Measurements from ENCODE around the gene CACNB2. TPM values are rescaled to one million over a fixed set of nuclear protein-coding genes. Genes with fewer than 3 reads are reported as not detected.

The CACNB2 gene
- total and polyA plus RNA-seq, 2 experiments from 2014 or later, result 101 to 172 TPM

DNA sequence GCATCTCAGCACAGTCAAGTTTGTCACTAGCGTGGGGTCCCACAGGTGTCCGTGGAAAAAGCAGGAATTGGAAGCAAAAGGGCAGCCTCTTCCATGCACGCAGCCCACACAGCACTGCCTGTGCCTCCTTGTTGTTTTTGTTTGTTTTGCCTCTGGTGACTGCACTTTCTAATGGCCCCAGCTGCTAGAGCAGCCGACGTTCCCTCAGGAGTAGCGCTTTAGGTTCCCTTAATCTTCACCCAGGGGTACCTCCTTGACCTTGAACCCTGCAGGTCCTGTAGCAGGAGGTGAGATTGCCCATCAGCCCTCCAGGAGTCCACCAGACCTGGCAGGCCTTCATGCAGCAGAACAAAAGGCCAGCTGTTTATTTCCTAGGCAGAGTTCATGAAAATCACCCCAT is 210.1 kb downstream of the CACNB2 start:
- no peak for TF ChIP-seq CTCF (IDR thresholded peaks at IDR 0.05; ENCODE audit: low read depth, low read length)
- H3K27ac ChIP-seq, result peak overlapping the region; percentile 56
- no peaks in the 10 kb centered on the region for H3K36me3 ChIP-seq
- no peaks in the 10 kb centered on the region for H3K27me3 ChIP-seq
- DNase-seq (ENCODE audit: low read depth in 1 of 2, low spot score in 1 of 2), result no peak
- H3K9me3 ChIP-seq (ENCODE audit: low read depth), result no peaks in the 10 kb centered on the region
- H3K4me3 ChIP-seq, result no peak overlapping the region
- peaks cover 35% of the 10 kb centered on the region for H3K4me1 ChIP-seq (ENCODE audit: low read depth)

GRCh38 chr10:18351421-18351820 is 211.2 kb downstream of the CACNB2 start:
- Histone ChIP-seq H3K4me3 (no peak overlapping the region), H3K27me3 (no peaks in the 10 kb centered on the region)
- no peak for TF ChIP-seq CTCF (IDR thresholded peaks at IDR 0.05; ENCODE audit: low read depth, low read length)

DNA sequence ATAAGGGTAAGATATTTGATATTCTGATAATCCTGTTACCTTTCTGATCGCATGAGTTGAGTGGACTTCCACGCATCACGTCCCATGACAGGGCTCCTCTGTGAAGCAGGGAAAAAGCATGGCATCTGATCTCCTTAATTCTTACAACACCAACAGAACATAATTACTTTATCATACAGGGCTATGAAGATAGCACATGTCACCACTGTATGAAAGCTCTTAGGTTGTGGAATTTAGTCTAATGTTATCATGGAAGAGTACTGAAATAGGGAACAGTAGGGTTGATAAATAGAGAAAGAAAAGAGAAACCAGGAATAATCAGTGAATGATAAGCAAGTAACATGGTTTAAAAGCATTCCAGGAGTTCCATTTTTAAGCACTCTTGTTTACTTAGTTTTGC is 212.0 kb downstream of the CACNB2 start:
- Histone ChIP-seq H3K27ac (peak overlapping the region; percentile 62), H3K27me3 (no peaks in the 10 kb centered on the region), H3K9me3 (ENCODE audit: low read depth) (no peaks in the 10 kb centered on the region), H3K4me1 (ENCODE audit: low read depth) (peaks cover 35% of the 10 kb centered on the region), H3K4me3 (no peak overlapping the region), H3K36me3 (no peaks in the 10 kb centered on the region)
- no peak for TF ChIP-seq CTCF (IDR thresholded peaks at IDR 0.05; ENCODE audit: low read depth, low read length)
- DNase-seq (ENCODE audit: low read depth in 1 of 2, low spot score in 1 of 2), result no peak

More at GRCh38 chr10:18351421-18351820, 211.2 kb downstream of the CACNB2 start:
- Histone ChIP-seq H3K36me3 (no peaks in the 10 kb centered on the region), H3K4me1 (ENCODE audit: low read depth) (peaks cover 35% of the 10 kb centered on the region), H3K27ac (peak overlapping the region; percentile 62), H3K9me3 (ENCODE audit: low read depth) (no peaks in the 10 kb centered on the region)
- DNase-seq (ENCODE audit: low read depth in 1 of 2, low spot score in 1 of 2), result no peak

- Histone ChIP-seq H3K4me3 (no peak overlapping the region), H3K4me1 (ENCODE audit: low read depth) (no peaks in the 10 kb centered on the region), H3K36me3 (no peaks in the 10 kb centered on the region), H3K9me3 (ENCODE audit: low read depth) (no peaks in the 10 kb centered on the region), H3K27ac (no peak overlapping the region), H3K27me3 (no peaks in the 10 kb centered on the region)
- no peak for TF ChIP-seq CTCF (IDR thresholded peaks at IDR 0.05; ENCODE audit: low read depth, low read length)
- no peak for DNase-seq (ENCODE audit: low read depth in 1 of 2, low spot score in 1 of 2)
Measured at GRCh38 chr10:18359812-18360211, 219.6 kb downstream of the CACNB2 start.

- TF ChIP-seq CTCF (IDR thresholded peaks at IDR 0.05; ENCODE audit: low read depth, low read length), result no peak
- Histone ChIP-seq H3K36me3 (no peaks in the 10 kb centered on the region), H3K4me3 (no peak overlapping the region), H3K9me3 (ENCODE audit: low read depth) (no peaks in the 10 kb centered on the region), H3K27me3 (no peaks in the 10 kb centered on the region), H3K4me1 (ENCODE audit: low read depth) (no peaks in the 10 kb centered on the region), H3K27ac (no peak overlapping the region)
- no peak for DNase-seq (ENCODE audit: low read depth in 1 of 2, low spot score in 1 of 2)
Measured at GRCh38 chr10:18362892-18363291, 222.7 kb downstream of the CACNB2 start.

Data from cardiac muscle cell (in vitro differentiated cells and primary cell).